B cell (primary cell): ENCODE results near the gene TTLL6. TPM values are rescaled to one million over a fixed set of nuclear protein-coding genes. Genes with fewer than 3 reads are reported as not detected.
"Not testable (repeated sequence)": the region's sequence is repeated elsewhere in the genome, so short reads cannot be mapped to it uniquely, and the experiment has no call there.

ENCODE experiments used
- ATAC-seq: fragments of 200-7000 bp; cut with Tn5 transposase; one replicate; pipeline ENCODE4 v1.10.0; 2021; ENCODE audit warnings: low read depth, mild to moderate bottlenecking, moderate number of reproducible peaks, moderate library complexity
- CTCF ChIA-PET: fragments of 350-600 bp; sonication (Branson Sonifier 250); formaldehyde crosslinking; loops from one replicate; lab custom pipeline; 2021; ENCODE audit warnings: antibody characterized with exemption, inconsistent platforms; lab: Charles Lee
- POLR2A ChIA-PET: fragments of 350-600 bp; sonication (Branson Sonifier 250); formaldehyde crosslinking; loops from one replicate; lab custom pipeline; 2021; ENCODE audit warnings: antibody characterized with exemption; lab: Charles Lee
- DNase-seq: peaks from one replicate; pipeline ENCODE4 v3.0.0; 2013
- H2AFZ ChIP-seq: 2 replicates; pipeline ENCODE4 v1.6.1; 2012; ENCODE audit warnings: mild to moderate bottlenecking, low read depth, low read length; ENCODE audit not compliant: insufficient read depth, poor library complexity, severe bottlenecking
- H3K27ac ChIP-seq, 2 donors: 1 replicate in 1 of 2; 2 replicates in 1 of 2; pipeline ENCODE4 v1.5.1; 2012 to 2013; ENCODE audit warnings: low read length in 2 of 2, mild to moderate bottlenecking in 2 of 2, moderate library complexity in 1 of 2
- H3K27me3 ChIP-seq, 4 experiments: fragments of 200-600 bp in 1 of 4; sonication (generic) in 1 of 4; replicated peaks in 1 of 4; 1 replicate in 2 of 4; 2 replicates in 2 of 4; pipeline versions ENCODE4 v1.6.1 to v1.7.0; 2013 to 2016; ENCODE audit warnings: low read length in 3 of 4, mild to moderate bottlenecking in 2 of 4, mixed read lengths in 1 of 4, moderate library complexity in 1 of 4; ENCODE audit not compliant: insufficient read depth in 4 of 4, control insufficient read depth in 3 of 4; ENCODE audit errors: control extremely low read depth in 1 of 4
- H3K36me3 ChIP-seq, 2 experiments: replicated peaks in 1 of 2; 1 replicate in 1 of 2; 2 replicates in 1 of 2; pipeline versions ENCODE4 v1.6.1 to v1.7.1; 2013; ENCODE audit warnings: low read length in 1 of 2; ENCODE audit not compliant: insufficient read depth in 2 of 2, control insufficient read depth in 1 of 2; ENCODE audit errors: control extremely low read depth in 1 of 2, extremely low read depth in 1 of 2
- H3K4me1 ChIP-seq, 2 donors: fragments of 200-600 bp in 1 of 2; sonication (generic) in 1 of 2; 1 replicate in 1 of 2; 2 replicates in 1 of 2; pipeline versions ENCODE4 v1.5.1 to v1.6.1; 2013 to 2017; ENCODE audit warnings: low read length in 2 of 2; ENCODE audit not compliant: control insufficient read depth in 2 of 2, insufficient read depth in 2 of 2
- H3K4me2 ChIP-seq: replicated peaks from 2 replicates; pipeline ENCODE3; 2012; ENCODE audit warnings: mild to moderate bottlenecking, low read depth, low read length; ENCODE audit not compliant: poor library complexity, severe bottlenecking
- H3K4me3 ChIP-seq, 5 experiments: fragments of 200-600 bp in 1 of 5; sonication (generic) in 1 of 5; 1 replicate in 3 of 5; 2 replicates in 2 of 5; pipeline versions ENCODE4 v1.5.1 to v1.7.0; 2011 to 2016; ENCODE audit warnings: low read length in 4 of 5, mild to moderate bottlenecking in 4 of 5, low read depth in 2 of 5, control low read depth in 1 of 5, moderate library complexity in 1 of 5; ENCODE audit not compliant: insufficient read depth in 1 of 5; ENCODE audit errors: control extremely low read depth in 1 of 5, extremely low read depth in 1 of 5
- H3K79me2 ChIP-seq: fragments of 200-600 bp; sonication (generic); one replicate; pipeline ENCODE4 v1.6.0; 2016; ENCODE audit warnings: low read length; ENCODE audit not compliant: control insufficient read depth, insufficient read depth
- H3K9ac ChIP-seq: fragments of 200-600 bp; sonication (generic); 2 replicates; pipeline ENCODE4 v1.6.1; 2017; ENCODE audit warnings: mild to moderate bottlenecking, low read length, moderate library complexity
- H3K9me3 ChIP-seq, 3 donors: one replicate each; pipeline versions ENCODE4 v1.6.1 to v1.7.1; 2013; ENCODE audit warnings: low read length in 2 of 3; ENCODE audit not compliant: control insufficient read depth in 2 of 3, insufficient read depth in 1 of 3; ENCODE audit errors: control extremely low read depth in 1 of 3
- H4K20me1 ChIP-seq: 2 replicates; pipeline ENCODE4 v1.6.0; 2012; ENCODE audit warnings: mild to moderate bottlenecking, low read length; ENCODE audit not compliant: insufficient read depth, control insufficient read depth, poor library complexity, severe bottlenecking
- H3K27ac Mint-ChIP-seq: one replicate; pipeline ENCODE4 v1.8.0; 2021; ENCODE audit warnings: mixed read lengths
- H3K27me3 Mint-ChIP-seq: one replicate; pipeline ENCODE4 v1.8.0; 2021; ENCODE audit warnings: mixed read lengths
- H3K4me1 Mint-ChIP-seq: one replicate; pipeline ENCODE4 v1.8.0; 2021; ENCODE audit warnings: mixed read lengths
- H3K4me3 Mint-ChIP-seq: one replicate; pipeline ENCODE4 v1.8.0; 2021; ENCODE audit warnings: mixed read lengths
- H3K9me3 Mint-ChIP-seq: one replicate; pipeline ENCODE4 v1.8.0; 2022; ENCODE audit warnings: mixed read lengths; ENCODE audit not compliant: insufficient read depth
- EZH2 ChIP-seq: IDR thresholded peaks from 2 replicates; pipeline ENCODE4 v1.6.1; 2012; ENCODE audit warnings: borderline replicate concordance, low read depth, mild to moderate bottlenecking, moderate library complexity, low read length; ENCODE audit not compliant: insufficient read depth, poor library complexity, severe bottlenecking
- WGBS: methylation state at CpG from one replicate; pipeline ENCODE4 v1.1.5; 2013; ENCODE audit warnings: missing lambda C conversion rate; ENCODE audit not compliant: insufficient coverage; 5-methylcytosine and 5-hydroxymethylcytosine counted together
- intact Hi-C: fragments of 100-400 bp; cut with micrococcal nuclease; formaldehyde crosslinking; loops from one replicate; pipeline ENCODE4 v1.10.0; 2022
- polyA plus RNA-seq: library from polyadenylated mRNA; depleted of rRNA; stranded (reverse); fragments of >200 nt; gene quantifications from 2 replicates; pipeline ENCODE4 v1.2.3, GENCODE V29; 2012
- total RNA-seq, 2 donors: library from RNA; stranded (reverse); fragments of 120-200 nt in 1 of 2; gene quantifications; 1 replicate in 1 of 2; 2 replicates in 1 of 2; pipeline versions ENCODE4 v1.2.3 to v1.2.4, GENCODE V29; 2013 to 2022
- TF ChIP-seq, protein P1 (sequence below): fragments of 200-600 bp; IDR thresholded peaks from one replicate; pipeline ENCODE4 v1.8.0; 2022; ENCODE audit warnings: antibody characterized with exemption, mild to moderate bottlenecking

TTLL6 gene
- total and polyA plus RNA-seq, 2 donors (not counting 1 experiment from before 2014, with no cell fraction given), result not detected

DNA sequence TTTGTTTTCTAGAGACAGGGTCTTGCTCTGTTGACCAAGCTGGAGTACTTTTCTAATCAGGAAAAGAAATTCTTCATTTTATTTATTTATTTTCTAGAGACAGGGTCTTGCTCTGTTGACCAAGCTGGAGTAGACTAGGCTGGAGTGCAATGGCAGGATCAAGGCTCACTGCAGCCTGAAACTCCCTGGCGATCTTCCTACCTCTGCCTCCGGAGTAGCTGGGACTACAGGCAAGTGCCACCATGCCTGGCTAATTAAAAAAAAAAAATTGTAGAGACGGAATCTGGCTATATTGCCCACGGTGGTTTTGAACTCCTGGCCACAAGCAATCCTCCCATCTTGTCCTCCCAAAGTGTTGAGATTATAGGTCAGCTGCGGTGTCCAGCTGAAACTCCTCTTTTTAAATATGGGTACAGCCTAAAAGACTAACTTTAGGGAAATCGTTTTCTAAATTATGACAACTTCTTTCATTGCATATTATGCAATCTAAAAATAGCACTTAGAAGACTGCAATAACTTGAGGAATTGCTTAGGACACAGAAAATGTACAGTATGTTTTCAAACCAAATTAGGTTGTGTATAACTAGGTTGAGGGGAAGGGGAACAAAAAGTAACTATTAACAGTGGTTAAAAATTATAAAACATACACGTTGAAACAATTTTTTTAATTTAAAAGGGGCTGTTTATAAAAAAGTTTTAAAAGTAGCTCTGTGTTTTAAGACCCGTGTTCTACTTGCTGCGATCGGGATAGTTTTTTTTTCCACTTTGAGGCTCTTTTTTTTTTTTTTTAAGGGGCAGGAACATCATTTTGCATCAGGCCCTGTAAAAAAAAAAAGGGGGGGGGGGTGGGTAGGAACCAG is 99.4 kb downstream of the TTLL6 start:
- peak overlapping the region; percentile 37 for H3K4me3 Mint-ChIP-seq

DNA sequence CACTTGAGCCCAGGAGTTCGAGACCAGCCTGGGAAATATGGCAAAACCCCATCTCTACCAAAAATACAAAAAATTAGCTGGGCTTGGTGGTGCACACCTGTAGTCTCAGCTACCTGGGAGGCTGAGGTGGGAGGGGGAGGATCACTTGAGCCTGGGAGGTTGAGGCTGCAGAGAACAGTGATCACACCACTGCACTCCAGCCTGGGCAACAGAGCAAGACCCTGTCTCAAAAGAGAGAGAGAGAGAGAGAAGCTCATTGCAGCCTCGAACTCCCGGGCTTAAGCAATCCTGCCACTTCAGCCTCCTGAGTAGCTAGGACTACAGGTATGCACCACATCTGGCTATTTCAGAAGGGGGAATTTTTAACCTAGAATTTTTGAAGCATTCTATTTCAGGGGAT is 100.5 kb downstream of the TTLL6 start:
- Histone ChIP-seq H3K27me3 (peaks cover 0 to 73% (median 59%) of the 10 kb centered on the region in 4 experiments), H3K4me1 (peaks cover 17 to 19% of the 10 kb centered on the region in 2 donors), H3K9me3 (peaks cover 0 to 37% (median 10%) of the 10 kb centered on the region in 3 donors)
- H2AFZ ChIP-seq, ATAC-seq, H3K9ac ChIP-seq, intact Hi-C loops, H3K4me2 ChIP-seq, H3K9me3 Mint-ChIP-seq, DNase-seq, H3K27ac ChIP-seq, H3K36me3 ChIP-seq, H3K4me3 ChIP-seq, H3K27ac Mint-ChIP-seq, H4K20me1 ChIP-seq, POLR2A ChIA-PET, H3K79me2 ChIP-seq, H3K4me3 Mint-ChIP-seq: not testable (repeated sequence)
- peaks cover 58% of the 10 kb centered on the region for H3K27me3 Mint-ChIP-seq
- peaks cover 16% of the 10 kb centered on the region for H3K4me1 Mint-ChIP-seq
- CTCF ChIA-PET, result interaction anchor here (1.0 to 2.0 kb wide), 2 partner anchors 9 to 37 kb away, joined by 3 to 9 read pairs; no protein-coding TSS in a partner anchor
- WGBS, result 80% methylated on average over 1 of the region's 3 CpGs

More for the DNA sequence above, 99.4 kb downstream of the TTLL6 start:
- H3K36me3 ChIP-seq, result no peaks in the 10 kb centered on the region
- H3K4me1 ChIP-seq, result peaks cover 17 to 27% of the 10 kb centered on the region in 2 donors
- H3K4me2 ChIP-seq, result no peak overlapping the region
- WGBS, result 20% methylated on average over 2 of the region's 10 CpGs
- H3K4me1 Mint-ChIP-seq, result peaks cover 16% of the 10 kb centered on the region
- no peak overlapping the region for H3K27ac ChIP-seq
- H3K27me3 ChIP-seq, result peaks cover 0 to 76% (median 65%) of the 10 kb centered on the region in 4 experiments
- no peaks in the 10 kb centered on the region for H3K9me3 Mint-ChIP-seq
- CTCF ChIA-PET, result interaction anchor here (0.7 to 2.0 kb wide), 8 partner anchors 8 to 130 kb away, joined by 3 to 9 read pairs (median 3); no protein-coding TSS in a partner anchor
- H2AFZ ChIP-seq, result no peak overlapping the region
- H3K4me3 ChIP-seq, result no peak overlapping the region
- H3K9me3 ChIP-seq, result peaks cover 0 to 47% (median 10%) of the 10 kb centered on the region in 3 donors
- no peak for TF ChIP-seq EZH2
- TF ChIP-seq, protein P1, sequence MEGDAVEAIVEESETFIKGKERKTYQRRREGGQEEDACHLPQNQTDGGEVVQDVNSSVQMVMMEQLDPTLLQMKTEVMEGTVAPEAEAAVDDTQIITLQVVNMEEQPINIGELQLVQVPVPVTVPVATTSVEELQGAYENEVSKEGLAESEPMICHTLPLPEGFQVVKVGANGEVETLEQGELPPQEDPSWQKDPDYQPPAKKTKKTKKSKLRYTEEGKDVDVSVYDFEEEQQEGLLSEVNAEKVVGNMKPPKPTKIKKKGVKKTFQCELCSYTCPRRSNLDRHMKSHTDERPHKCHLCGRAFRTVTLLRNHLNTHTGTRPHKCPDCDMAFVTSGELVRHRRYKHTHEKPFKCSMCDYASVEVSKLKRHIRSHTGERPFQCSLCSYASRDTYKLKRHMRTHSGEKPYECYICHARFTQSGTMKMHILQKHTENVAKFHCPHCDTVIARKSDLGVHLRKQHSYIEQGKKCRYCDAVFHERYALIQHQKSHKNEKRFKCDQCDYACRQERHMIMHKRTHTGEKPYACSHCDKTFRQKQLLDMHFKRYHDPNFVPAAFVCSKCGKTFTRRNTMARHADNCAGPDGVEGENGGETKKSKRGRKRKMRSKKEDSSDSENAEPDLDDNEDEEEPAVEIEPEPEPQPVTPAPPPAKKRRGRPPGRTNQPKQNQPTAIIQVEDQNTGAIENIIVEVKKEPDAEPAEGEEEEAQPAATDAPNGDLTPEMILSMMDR, result no peak
- no peak overlapping the region for H3K27ac Mint-ChIP-seq
- no peaks in the 10 kb centered on the region for H4K20me1 ChIP-seq
- intact Hi-C loops, result no loop called here
- POLR2A ChIA-PET, result interaction anchor here (0.6 kb wide), 1 partner anchor 15 kb away, joined by 3 read pairs; no protein-coding TSS in a partner anchor
- no peaks in the 10 kb centered on the region for H3K79me2 ChIP-seq
- peaks cover 61% of the 10 kb centered on the region for H3K27me3 Mint-ChIP-seq
- peak; percentile 17 for DNase-seq
- no peak overlapping the region for H3K9ac ChIP-seq
- no peak for ATAC-seq
